HL-60/S4 treated with retinoic acid at 250 ng/mL for 4 days and 3 days (cell line): Measurements from ENCODE around the gene ZMIZ1.
"Not testable (repeated sequence)": the region's sequence is repeated elsewhere in the genome, so short reads cannot be mapped to it uniquely, and the experiment has no call there.

Source experiments
- in situ Hi-C: fragments of 300-500 bp; cut with MboI; formaldehyde crosslinking; loops from 2 replicates; pipeline ENCODE4 v1.7.0; 2022; ENCODE audit warnings: low sequenced_read_pairs

Gene ZMIZ1

GRCh38 chr10:79269969-79270368 lies 201.2 kb downstream of the ZMIZ1 start:
- in situ Hi-C loops, result no loop called here

GRCh38 chr10:79270466-79271246 lies 201.9 kb downstream of the ZMIZ1 start:
- in situ Hi-C loops, result no loop called here

GRCh38 chr10:79272353-79272752 lies 203.6 kb downstream of the ZMIZ1 start:
- in situ Hi-C loops, result no loop called here

GRCh38 chr10:79273604-79274003 lies 204.8 kb downstream of the ZMIZ1 start:
- in situ Hi-C loops, result no loop called here

GRCh38 chr10:79274279-79275104 lies 205.7 kb downstream of the ZMIZ1 start:
- in situ Hi-C loops, result no loop called here

- in situ Hi-C loops, result no loop called here
Observed at GRCh38 chr10:79275105-79275430, 206.3 kb downstream of the ZMIZ1 start.

GRCh38 chr10:79275431-79275851 lies 206.7 kb downstream of the ZMIZ1 start:
- in situ Hi-C loops, result no loop called here

- in situ Hi-C loops, result no loop called here
Observed at GRCh38 chr10:79277579-79278269, 209.0 kb downstream of the ZMIZ1 start.

- in situ Hi-C loops, result not testable (repeated sequence)
Observed at GRCh38 chr10:79279047-79279446, 210.3 kb downstream of the ZMIZ1 start.

- in situ Hi-C loops, result no loop called here
Observed at GRCh38 chr10:79280956-79281355, 212.2 kb downstream of the ZMIZ1 start.

GRCh38 chr10:79282388-79282787 lies 213.6 kb downstream of the ZMIZ1 start:
- in situ Hi-C loops, result no loop called here

GRCh38 chr10:79283616-79284015 lies 214.8 kb downstream of the ZMIZ1 start:
- in situ Hi-C loops, result no loop called here

- in situ Hi-C loops, result no loop called here
Observed at GRCh38 chr10:79284158-79284871, 215.5 kb downstream of the ZMIZ1 start.

- in situ Hi-C loops, result no loop called here
Observed at GRCh38 chr10:79285315-79286197, 216.8 kb downstream of the ZMIZ1 start.

GRCh38 chr10:79286318-79286951 lies 217.7 kb downstream of the ZMIZ1 start:
- in situ Hi-C loops, result no loop called here

GRCh38 chr10:79287973-79288723 lies 219.4 kb downstream of the ZMIZ1 start:
- in situ Hi-C loops, result no loop called here

- in situ Hi-C loops, result no loop called here
Observed at GRCh38 chr10:79289801-79290200, 221.0 kb downstream of the ZMIZ1 start.

GRCh38 chr10:79292026-79292766 lies 223.4 kb downstream of the ZMIZ1 start:
- in situ Hi-C loops, result no loop called here
